ENCODE measurements around the gene KDM2B. TPM values are rescaled to one million over a fixed set of nuclear protein-coding genes. Genes with fewer than 3 reads are reported as not detected.

KDM2B gene
- total RNA-seq, result 65.2 TPM

- peak; percentile 11 to 25 (median 21) for DNase-seq (ENCODE audit: low read depth in 2 of 3, low spot score in 2 of 3)
Measured at GRCh38 chr12:121580959-121581685, at the start of gene KDM2B. TSS of gene KDM2B (minus strand) at chr12:121581023. CDS start at chr12:121580911, 112 bp downstream.

GRCh38 chr12:121628536-121628935 is 47.7 kb upstream of the KDM2B start:
- no peak for DNase-seq (ENCODE audit: low read depth in 2 of 3, low spot score in 2 of 3)

- no peak for DNase-seq (ENCODE audit: low read depth in 2 of 3, low spot score in 2 of 3)
Measured at GRCh38 chr12:121628037-121628436, 47.2 kb upstream of the KDM2B start.

- peak; percentile 52 to 86 (median 85) for DNase-seq (ENCODE audit: low read depth in 2 of 3, low spot score in 2 of 3)
Measured at GRCh38 chr12:121626853-121627640, 46.2 kb upstream of the KDM2B start.

DNA sequence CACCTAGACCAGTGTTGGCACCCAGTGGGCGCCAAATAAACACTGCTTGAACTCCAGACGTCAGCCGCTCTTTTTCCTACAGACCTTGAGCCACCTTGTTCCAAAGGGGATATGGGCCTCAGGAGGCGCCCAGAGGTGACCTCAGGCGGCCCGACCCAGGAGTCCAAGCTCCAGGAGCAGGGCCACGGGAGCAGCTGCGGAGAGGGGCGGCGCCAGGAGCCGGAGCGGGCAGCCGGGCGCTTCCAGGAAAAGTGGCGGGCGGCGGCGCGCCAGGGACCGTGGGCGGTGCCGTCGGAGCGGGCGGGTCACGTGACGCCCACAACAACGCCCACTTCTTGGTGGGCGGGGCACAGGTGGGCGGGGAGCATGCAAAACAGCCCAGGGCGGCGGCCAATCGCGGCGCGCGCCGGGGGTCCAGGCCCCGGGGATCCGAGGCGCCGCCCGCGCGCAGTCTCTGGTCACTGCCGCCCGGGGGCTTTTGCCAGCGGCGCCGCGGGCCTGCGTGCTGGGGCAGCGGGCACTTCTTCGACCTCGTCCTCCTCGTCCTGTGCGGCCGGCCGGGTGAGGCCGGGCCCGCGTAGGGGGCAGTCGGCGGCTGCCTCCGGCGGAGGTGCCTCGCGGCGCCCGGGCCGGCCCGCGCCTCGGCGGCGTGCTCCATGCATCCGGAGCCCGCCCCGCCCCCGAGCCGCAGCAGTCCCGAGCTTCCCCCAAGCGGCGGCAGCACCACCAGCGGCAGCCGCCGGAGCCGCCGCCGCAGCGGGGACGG is 45.4 kb upstream of the KDM2B start, which contains the start of gene ORAI1:
Gene ORAI1 (plus strand): TSS at position 444 of the 766 bp plus-strand sequence.
- DNase-seq (ENCODE audit: low read depth in 2 of 3, low spot score in 2 of 3), result peak; percentile 92 to 95 (median 95)

DNA sequence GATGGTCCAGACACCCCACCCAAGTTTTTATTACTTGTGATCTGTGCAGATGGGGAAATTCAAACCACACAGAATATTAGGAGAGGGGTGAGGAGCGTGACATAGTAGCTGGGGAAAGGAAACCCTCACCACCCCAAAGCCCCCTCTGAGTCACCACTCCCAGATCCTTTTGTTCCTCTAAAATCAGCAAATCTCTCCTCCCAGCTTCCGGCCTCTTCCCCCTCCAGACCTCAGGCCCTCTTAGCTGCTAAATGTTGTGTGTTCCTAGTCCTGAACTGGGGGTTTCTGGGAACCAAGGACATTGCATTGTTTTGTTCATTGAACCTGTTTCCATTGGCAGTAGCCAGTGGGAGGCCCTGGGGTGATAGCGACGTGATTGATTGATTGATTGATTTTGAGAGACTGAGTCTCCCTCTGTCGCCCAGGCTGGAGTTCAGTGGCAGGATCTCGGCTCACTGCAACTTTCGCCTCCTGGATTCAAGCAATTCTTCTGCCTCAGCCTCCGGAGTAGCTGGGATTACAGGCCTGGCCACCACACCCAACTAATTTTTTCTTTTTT is 39.6 kb upstream of the KDM2B start:
- peak in 2 of 3 donors; percentile 17 to 71 for DNase-seq (ENCODE audit: low read depth in 2 of 3, low spot score in 2 of 3)

DNA sequence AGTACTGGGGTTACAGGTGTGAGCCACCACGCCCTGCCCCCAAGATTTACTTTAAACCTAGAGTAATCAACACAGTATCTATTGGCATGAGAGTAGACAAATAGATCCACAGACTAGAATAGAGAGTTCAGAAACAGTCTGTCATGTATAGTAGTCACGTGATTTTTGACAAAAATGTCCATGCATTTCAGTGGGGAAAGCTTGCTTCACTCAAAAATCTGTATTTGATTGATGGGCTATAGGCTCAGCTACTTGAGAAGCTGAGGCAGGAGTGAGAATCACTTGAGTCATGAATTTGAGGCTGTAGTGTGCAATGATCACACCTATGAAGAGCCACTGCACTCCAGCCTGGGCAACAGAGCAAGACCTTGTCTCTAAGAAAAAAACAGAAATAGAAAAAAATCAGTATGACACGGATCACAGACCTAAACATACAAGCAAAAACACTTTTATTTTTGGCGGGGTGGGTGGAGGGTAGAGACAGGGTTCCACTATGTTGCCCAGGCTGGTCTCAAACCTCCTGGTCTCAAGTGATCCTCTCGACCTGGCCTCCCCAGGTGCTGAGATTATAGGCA is 37.9 kb upstream of the KDM2B start:
- DNase-seq (ENCODE audit: low read depth in 2 of 3, low spot score in 2 of 3), result no peak

GRCh38 chr12:121614872-121615467 is 34.1 kb upstream of the KDM2B start:
- no peak for DNase-seq (ENCODE audit: low read depth in 2 of 3, low spot score in 2 of 3)

GRCh38 chr12:121613462-121613861 is 32.6 kb upstream of the KDM2B start:
- DNase-seq (ENCODE audit: low read depth in 2 of 3, low spot score in 2 of 3), result no peak

DNA sequence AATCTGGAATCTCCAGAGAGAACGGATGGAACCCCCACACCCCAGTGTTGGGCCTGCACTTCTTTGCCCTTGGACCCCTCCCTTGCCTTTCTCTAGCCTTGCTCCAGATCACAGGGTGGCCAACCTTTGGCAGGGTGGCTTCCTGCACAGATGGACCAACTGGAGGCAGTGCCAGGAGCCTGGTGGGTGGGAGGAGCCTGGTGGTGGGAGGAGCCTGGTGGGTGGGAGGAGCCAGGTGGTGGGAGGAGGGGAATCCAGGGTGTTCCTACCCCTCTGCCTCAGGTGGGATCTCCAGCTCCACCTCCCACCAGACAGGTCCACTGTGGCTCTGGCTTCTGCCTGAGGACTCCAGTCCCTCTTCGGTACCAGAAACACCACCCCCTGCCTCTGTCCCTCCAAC is 30.5 kb upstream of the KDM2B start:
- peak in 1 of 3 donors; percentile 25 for DNase-seq (ENCODE audit: low read depth in 2 of 3, low spot score in 2 of 3)

- DNase-seq (ENCODE audit: low read depth in 2 of 3, low spot score in 2 of 3), result no peak
Measured at GRCh38 chr12:121610239-121611149, 29.7 kb upstream of the KDM2B start.

- no peak for DNase-seq (ENCODE audit: low read depth in 2 of 3, low spot score in 2 of 3)
Measured at GRCh38 chr12:121608301-121608700, 27.5 kb upstream of the KDM2B start.

DNA sequence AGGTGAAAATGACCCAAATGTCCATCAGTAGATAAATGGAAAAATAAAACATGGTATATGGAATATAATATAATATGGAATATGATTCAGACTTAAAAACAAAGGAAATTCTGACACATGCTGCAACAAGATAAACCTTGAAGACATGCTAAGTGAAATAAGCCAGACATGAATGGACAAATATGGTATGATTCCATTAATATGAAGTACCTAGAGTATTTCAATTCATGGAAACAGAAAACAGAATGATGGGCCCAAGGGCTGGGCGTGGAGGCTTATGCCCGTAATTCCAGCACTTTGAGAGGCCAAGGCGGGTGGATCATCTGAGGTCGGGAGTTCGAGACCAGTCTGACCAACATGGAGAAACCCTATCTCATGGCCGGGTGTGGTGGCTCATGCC is 22.8 kb upstream of the KDM2B start:
- DNase-seq (ENCODE audit: low read depth in 2 of 3, low spot score in 2 of 3), result no peak

- DNase-seq (ENCODE audit: low read depth in 2 of 3, low spot score in 2 of 3), result no peak
Measured at GRCh38 chr12:121602766-121603165, 21.9 kb upstream of the KDM2B start.

- no peak for DNase-seq (ENCODE audit: low read depth in 2 of 3, low spot score in 2 of 3)
Measured at GRCh38 chr12:121600702-121601336, 20.0 kb upstream of the KDM2B start.

GRCh38 chr12:121596526-121596925 is 15.7 kb upstream of the KDM2B start:
- DNase-seq (ENCODE audit: low read depth in 2 of 3, low spot score in 2 of 3), result no peak

- DNase-seq (ENCODE audit: low read depth in 2 of 3, low spot score in 2 of 3), result no peak
Measured at GRCh38 chr12:121595520-121595919, 14.7 kb upstream of the KDM2B start.

DNA sequence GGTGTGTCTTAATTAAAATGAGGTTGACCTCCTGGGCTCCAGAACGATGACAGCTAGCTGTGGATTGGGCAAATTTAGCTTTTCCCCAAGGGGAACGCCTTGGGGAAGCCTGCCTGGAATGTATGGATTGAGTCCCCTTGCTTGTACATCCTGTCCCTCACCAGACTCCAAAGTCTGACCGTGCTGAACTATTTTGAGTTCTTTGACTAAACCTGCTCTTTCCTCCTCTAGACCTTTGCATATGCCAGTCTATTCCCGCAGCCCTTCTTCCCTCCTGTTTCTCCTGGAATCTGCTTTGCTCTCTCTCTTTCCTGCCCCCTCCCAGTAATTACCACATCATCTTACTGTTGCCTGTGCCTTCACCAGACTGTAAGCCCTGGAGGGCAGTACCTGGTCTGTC is 11.5 kb upstream of the KDM2B start:
- DNase-seq (ENCODE audit: low read depth in 2 of 3, low spot score in 2 of 3), result no peak
